IMR-90 (cell line): ENCODE data around the gene NPY4R. TPM values are rescaled to one million over a fixed set of nuclear protein-coding genes. Genes with fewer than 3 reads are reported as not detected.
"Not testable (repeated sequence)": the region's sequence is repeated elsewhere in the genome, so short reads cannot be mapped to it uniquely, and the experiment has no call there.

Experiments
- ATAC-seq: fragments of 200-7000 bp; cut with Tn5 transposase; 2 replicates; pipeline ENCODE4 v1.9.1; 2020; ENCODE audit warnings: low read depth, mild to moderate bottlenecking, moderate library complexity
- BruUV-seq: library from RNA; stranded (reverse); fragments of 400-500 nt; replicated peaks from 2 replicates; lab custom pipeline; 2021; lab: Mats Ljungman, UMichigan
- CTCF ChIA-PET: fragments of 300-600 bp; formaldehyde crosslinking; extraction: SDS; loops from one replicate; lab custom pipeline; 2021; ENCODE audit warnings: antibody characterized with exemption; lab: Yijun Ruan, JAX
- POLR2A ChIA-PET: fragments of 300-600 bp; sonication (Branson Sonifier 250); formaldehyde crosslinking; loops from one replicate; lab custom pipeline; 2022; ENCODE audit warnings: antibody characterized with exemption; ENCODE audit not compliant: unreplicated experiment; lab: Charles Lee
- DNase-seq: peaks from one replicate; pipeline ENCODE4 v3.0.0; 2013
- H2AFZ ChIP-seq: replicated peaks from 2 replicates; pipeline ENCODE3; 2013; ENCODE audit warnings: low read length, mild to moderate bottlenecking; ENCODE audit not compliant: poor library complexity
- H2AK5ac ChIP-seq: 2 replicates; pipeline ENCODE4 v1.6.1; 2013; ENCODE audit warnings: low read depth, low read length, inconsistent platforms
- H2AK9ac ChIP-seq: replicated peaks from 2 replicates; pipeline ENCODE3; 2013; ENCODE audit warnings: mild to moderate bottlenecking, low read depth, low read length, moderate library complexity; ENCODE audit not compliant: poor library complexity
- H2BK120ac ChIP-seq: 2 replicates; pipeline ENCODE4 v1.6.1; 2013; ENCODE audit warnings: low read depth, low read length, inconsistent platforms
- H2BK15ac ChIP-seq: 3 replicates; pipeline ENCODE4 v1.6.1; 2013; ENCODE audit warnings: low read depth, low read length, inconsistent platforms
- H2BK20ac ChIP-seq: 2 replicates; pipeline ENCODE4 v1.6.1; 2013; ENCODE audit warnings: low read depth, mild to moderate bottlenecking, inconsistent platforms, low read length, moderate library complexity
- H2BK5ac ChIP-seq: 2 replicates; pipeline ENCODE4 v1.6.1; 2013; ENCODE audit warnings: mild to moderate bottlenecking, low read depth, low read length, inconsistent platforms; ENCODE audit not compliant: poor library complexity, severe bottlenecking
- H3K14ac ChIP-seq: replicated peaks from 2 replicates; pipeline ENCODE4 v1.6.1; 2013; ENCODE audit warnings: low read depth, low read length, inconsistent platforms
- H3K18ac ChIP-seq: 2 replicates; pipeline ENCODE4 v1.6.1; 2013; ENCODE audit warnings: low read depth, low read length, control low read depth
- H3K23ac ChIP-seq: 2 replicates; pipeline ENCODE4 v1.6.1; 2013; ENCODE audit warnings: low read depth, low read length, inconsistent platforms
- H3K27ac ChIP-seq: 2 replicates; pipeline ENCODE4 v1.5.1; 2013; ENCODE audit warnings: mild to moderate bottlenecking, control low read depth, low read length; ENCODE audit not compliant: insufficient read depth
- H3K27me3 ChIP-seq: 2 replicates; pipeline ENCODE4 v1.6.1; 2013; ENCODE audit warnings: low read length; ENCODE audit not compliant: control insufficient read depth, insufficient read depth
- H3K36me3 ChIP-seq: 2 replicates; pipeline ENCODE4 v1.6.1; 2013; ENCODE audit warnings: low read length, mixed read lengths; ENCODE audit not compliant: control insufficient read depth, insufficient read depth
- H3K4ac ChIP-seq: 2 replicates; pipeline ENCODE4 v1.6.1; 2013; ENCODE audit warnings: low read depth, low read length, inconsistent platforms
- H3K4me1 ChIP-seq: 2 replicates; pipeline ENCODE4 v1.6.1; 2013; ENCODE audit warnings: low read length, mixed read lengths; ENCODE audit not compliant: control insufficient read depth, insufficient read depth
- H3K4me2 ChIP-seq: 2 replicates; pipeline ENCODE4 v1.6.1; 2013; ENCODE audit warnings: low read depth, mild to moderate bottlenecking, control low read depth, low read length, moderate library complexity
- H3K4me3 ChIP-seq: 2 replicates; pipeline ENCODE4 v1.5.1; 2013; ENCODE audit warnings: low read depth, mild to moderate bottlenecking, control low read depth, low read length, moderate library complexity; ENCODE audit not compliant: insufficient read depth
- H3K56ac ChIP-seq: 2 replicates; pipeline ENCODE4 v1.6.1; 2013; ENCODE audit warnings: low read length, inconsistent platforms; ENCODE audit not compliant: insufficient read depth; ENCODE audit errors: extremely low read depth
- H3K79me1 ChIP-seq, 2 experiments: 2 replicates each; pipeline ENCODE4 v1.6.1; 2013; ENCODE audit warnings: low read length in 2 of 2, inconsistent platforms in 1 of 2, low read depth in 1 of 2
- H3K9ac ChIP-seq: 2 replicates; pipeline ENCODE4 v1.6.1; 2013; ENCODE audit warnings: low read depth, low read length, control low read depth
- H3K9me1 ChIP-seq: 2 replicates; pipeline ENCODE4 v1.6.1; 2013; ENCODE audit warnings: low read length, inconsistent platforms; ENCODE audit not compliant: insufficient read depth
- H3K9me3 ChIP-seq: 2 replicates; pipeline ENCODE4 v1.6.1; 2013; ENCODE audit warnings: low read length; ENCODE audit not compliant: control insufficient read depth, insufficient read depth
- H4K20me1 ChIP-seq: 2 replicates; pipeline ENCODE4 v1.6.1; 2013; ENCODE audit warnings: low read length, inconsistent platforms; ENCODE audit not compliant: insufficient read depth
- H4K5ac ChIP-seq: 2 replicates; pipeline ENCODE4 v1.6.1; 2013; ENCODE audit warnings: mild to moderate bottlenecking, low read depth, low read length, control low read depth
- H4K8ac ChIP-seq, 2 experiments: 2 replicates each; pipeline ENCODE4 v1.6.1; 2013; ENCODE audit warnings: low read depth in 2 of 2, low read length in 2 of 2, control low read depth in 1 of 2, inconsistent platforms in 1 of 2
- H4K91ac ChIP-seq: 2 replicates; pipeline ENCODE4 v1.6.1; 2013; ENCODE audit warnings: low read depth, low read length, inconsistent platforms; ENCODE audit not compliant: insufficient read depth
- CTCF ChIP-seq: conservative IDR thresholded peaks from 2 replicates; pipeline ENCODE4 v1.5.1; 2012; ENCODE audit warnings: mild to moderate bottlenecking, low read depth, low read length, improper control_type of control experiment
- SMC3 ChIP-seq: fragments of 150-350 bp; IDR thresholded peaks from 2 replicates; pipeline ENCODE4 v1.6.1; 2016; ENCODE audit warnings: low read depth, mild to moderate bottlenecking, antibody characterized with exemption, low read length, moderate library complexity
- WGBS, 2 experiments: methylation state at CpG; one replicate each; pipeline versions ENCODE4 v1.1.5 to v1.1.7; 2013; ENCODE audit warnings: missing lambda C conversion rate in 2 of 2; ENCODE audit not compliant: insufficient read length in 1 of 2; ENCODE audit errors: extremely low coverage in 2 of 2; 5-methylcytosine and 5-hydroxymethylcytosine counted together
- dilution Hi-C: fragments of 300-500 bp; cut with HindIII; formaldehyde crosslinking; loops from one replicate; pipeline ENCODE4 v1.14.3; 2018; ENCODE audit warnings: low sequenced_read_pairs; ENCODE audit not compliant: unreplicated experiment
- in situ Hi-C: fragments of 300-500 bp; cut with MboI; formaldehyde crosslinking; loops from 3 replicates; pipeline ENCODE4 v1.14.3; 2019; ENCODE audit warnings: low sequenced_read_pairs, inconsistent platforms, mixed read lengths
- intact Hi-C: fragments of 100-400 bp; cut with micrococcal nuclease; formaldehyde crosslinking; loops from 2 replicates; pipeline ENCODE4 v1.10.0; 2022
- polyA plus RNA-seq, 3 experiments: library from polyadenylated mRNA; depleted of rRNA; stranded (reverse); fragments of >200 nt; gene quantifications; 2 replicates each; pipeline ENCODE4 v1.2.3, GENCODE V29; 2012; ENCODE audit warnings: low replicate concordance in 1 of 3
- total RNA-seq: library from RNA; depleted of rRNA; stranded (reverse); fragments of >200 nt; gene quantifications from 2 replicates; pipeline ENCODE4 v1.2.3, GENCODE V29; 2012

NPY4R gene
- total and polyA plus RNA-seq, 2 of the 4 experiments (the other 2 are of a cell fraction): 0.56 to 1.1 TPM

GRCh38 chr10:46468119-46468809, 2.5 kb upstream of the NPY4R start:
- H3K18ac ChIP-seq, H4K8ac ChIP-seq, H3K4me2 ChIP-seq, H3K36me3 ChIP-seq, H3K27me3 ChIP-seq, H3K4me1 ChIP-seq, H3K4ac ChIP-seq, H3K23ac ChIP-seq, H2AK9ac ChIP-seq, POLR2A ChIA-PET, BruUV-seq, H4K20me1 ChIP-seq, H3K27ac ChIP-seq, H2BK120ac ChIP-seq, CTCF ChIA-PET, intact Hi-C loops, H4K91ac ChIP-seq, H2AFZ ChIP-seq, dilution Hi-C loops, H3K14ac ChIP-seq, H2AK5ac ChIP-seq, H3K9ac ChIP-seq, H4K5ac ChIP-seq, H2BK15ac ChIP-seq, H2BK5ac ChIP-seq, H3K56ac ChIP-seq, H3K4me3 ChIP-seq, H3K9me3 ChIP-seq, DNase-seq, H3K9me1 ChIP-seq, H3K79me1 ChIP-seq, H2BK20ac ChIP-seq, in situ Hi-C loops: not testable (repeated sequence)
- peak; percentile 75 for ATAC-seq
- no CpG with 5 or more reads among the region's 4 CpGs for WGBS, 2 experiments
- TF ChIP-seq SMC3 (peak; percentile 11; the same call in 1 of the 2 replicates), CTCF (peak; percentile 13; the same call in 1 of the 2 replicates)
